ENCODE data around the gene NET1.
"Not testable (repeated sequence)": the region's sequence is repeated elsewhere in the genome, so short reads cannot be mapped to it uniquely, and the experiment has no call there.

Gene NET1

DNA sequence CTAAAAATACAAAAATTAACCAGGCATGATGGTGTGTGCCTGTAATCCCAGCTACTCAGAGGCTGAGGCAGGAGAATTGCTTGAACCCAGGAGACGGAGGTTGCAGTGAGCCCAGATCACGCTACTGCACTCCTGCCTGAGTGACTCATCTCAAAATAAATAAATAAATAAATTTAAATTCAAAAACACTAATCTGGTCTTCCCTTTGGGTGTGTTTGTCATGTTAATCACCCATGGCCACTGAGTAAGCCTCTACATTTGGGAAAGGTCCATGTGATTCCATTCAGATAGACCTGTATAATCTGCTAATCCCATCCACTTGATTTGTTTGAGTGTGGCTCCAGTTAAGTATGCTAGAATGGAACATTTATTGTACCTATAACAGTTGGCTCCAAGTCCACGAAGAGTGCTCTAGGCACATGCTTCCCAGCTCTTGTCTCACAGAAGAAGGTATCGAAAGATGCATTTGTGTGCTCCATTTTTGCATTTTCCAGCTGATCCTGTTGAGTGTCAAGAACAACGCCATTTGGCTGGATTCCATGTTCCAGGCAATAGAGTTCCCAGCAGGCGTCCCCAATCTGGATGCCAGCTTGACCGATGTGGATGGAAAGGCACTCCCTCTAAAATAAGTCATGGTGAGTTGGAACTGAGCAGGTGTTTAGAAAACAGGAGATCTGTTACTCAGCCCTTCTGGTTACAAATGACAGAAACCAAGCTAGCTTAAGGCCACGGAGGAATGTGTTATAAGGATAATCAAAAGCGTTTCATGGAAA, 11.7 kb upstream of the NET1 start:
- no peak for DNase-seq

DNA sequence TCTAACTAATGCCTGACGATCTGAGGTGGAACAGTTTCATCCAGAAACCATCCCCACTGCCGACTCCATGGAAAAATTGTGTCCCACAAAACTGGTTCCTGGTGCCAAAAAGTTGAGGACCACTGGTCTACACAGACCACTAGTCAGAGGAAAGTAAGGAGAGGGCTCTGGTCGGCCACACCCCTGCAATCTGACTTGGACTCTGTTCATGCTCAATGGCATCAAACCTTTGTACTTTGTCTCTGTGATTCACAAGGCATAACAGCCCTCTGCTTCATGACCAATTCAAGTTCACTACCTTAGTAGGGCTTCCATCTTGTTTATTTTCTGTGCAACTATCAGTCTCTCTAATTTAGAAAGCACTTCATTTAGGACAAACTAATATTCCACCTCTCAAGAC, 9.6 kb upstream of the NET1 start:
- no peak for DNase-seq

DNA sequence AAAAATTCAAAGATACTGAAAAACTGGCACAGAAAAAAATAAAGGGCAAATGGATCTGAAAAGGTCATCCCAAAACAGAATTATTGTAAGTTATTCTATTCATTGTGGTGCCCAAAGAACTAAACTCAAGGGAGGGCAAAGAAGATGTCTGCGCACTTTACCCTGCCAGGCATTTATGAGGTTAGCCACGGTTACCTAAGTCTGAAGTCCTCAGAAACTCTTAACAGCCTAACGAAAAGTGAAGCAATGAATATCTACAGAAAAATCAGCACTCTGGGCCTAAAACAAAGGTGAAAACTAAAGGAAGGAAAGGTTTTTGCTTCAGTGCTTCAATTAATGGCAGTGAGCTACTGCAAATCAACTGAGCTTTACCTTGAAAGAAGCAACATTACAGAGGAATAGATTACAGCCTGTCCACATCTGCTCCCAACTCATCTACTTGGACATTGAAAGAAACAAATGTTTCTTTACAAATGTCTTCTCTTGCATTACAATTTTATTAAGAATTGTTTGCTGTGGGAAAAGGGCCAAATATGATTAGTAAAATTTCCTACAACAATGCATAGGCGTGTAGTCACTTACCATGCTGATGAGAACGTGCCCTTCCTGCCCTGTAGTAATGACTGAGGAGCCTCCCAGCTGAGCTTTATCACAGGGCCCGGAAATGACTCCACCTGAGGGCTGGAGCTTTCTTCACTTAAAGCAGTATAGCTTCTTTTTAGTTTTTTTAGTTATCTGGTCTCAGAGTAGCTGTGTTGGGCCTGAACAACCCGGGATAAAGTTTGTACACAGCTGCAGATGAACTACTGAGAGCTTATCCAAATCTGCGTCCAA, 7.9 kb upstream of the NET1 start, which contains the start of gene TUBAL3:
Gene TUBAL3 (minus strand): TSS at position 621 of the 834 bp plus-strand sequence. CDS start 36 bp downstream, at position 585.
- no peak for DNase-seq

DNA sequence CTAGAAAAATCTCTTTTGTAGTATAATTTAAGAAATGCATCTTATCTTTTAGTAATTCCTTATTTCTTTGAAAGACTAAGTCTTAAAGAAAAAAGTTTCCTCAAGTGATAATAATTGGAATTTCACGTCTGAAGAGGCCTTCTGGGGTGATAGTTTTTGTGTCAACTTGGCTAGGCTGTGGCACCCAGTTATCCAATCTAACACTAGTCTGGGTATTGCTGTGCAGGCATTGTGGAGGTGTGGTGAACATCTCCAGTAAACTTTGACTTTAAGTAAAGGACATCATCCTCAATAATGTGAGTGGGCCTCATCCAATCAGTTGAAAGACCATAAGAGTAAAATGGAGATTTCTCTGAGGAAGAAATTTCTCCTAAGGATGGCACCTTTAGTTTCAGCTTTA, 5.4 kb upstream of the NET1 start:
- no peak for DNase-seq

DNA sequence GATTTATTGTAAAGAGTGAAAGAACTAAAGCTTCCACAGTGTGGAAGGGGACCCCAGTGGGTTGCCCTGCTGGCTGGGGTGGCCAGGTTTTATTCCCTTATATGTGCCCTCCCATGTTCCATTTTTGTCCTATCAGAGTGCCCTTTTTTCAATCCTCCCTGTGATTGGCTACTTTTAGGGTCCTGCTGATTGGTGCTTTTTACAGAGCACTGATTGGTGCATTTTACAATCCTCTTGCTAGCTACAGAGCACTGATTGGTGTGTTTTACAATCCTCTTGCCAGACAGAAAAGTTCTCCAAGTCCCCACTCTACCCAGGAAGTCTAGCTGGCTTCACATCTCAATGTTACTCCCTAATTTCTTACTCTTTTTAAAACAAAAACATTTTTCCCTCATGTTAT, 1.6 kb upstream of the NET1 start:
- DNase-seq, result not testable (repeated sequence)

DNA sequence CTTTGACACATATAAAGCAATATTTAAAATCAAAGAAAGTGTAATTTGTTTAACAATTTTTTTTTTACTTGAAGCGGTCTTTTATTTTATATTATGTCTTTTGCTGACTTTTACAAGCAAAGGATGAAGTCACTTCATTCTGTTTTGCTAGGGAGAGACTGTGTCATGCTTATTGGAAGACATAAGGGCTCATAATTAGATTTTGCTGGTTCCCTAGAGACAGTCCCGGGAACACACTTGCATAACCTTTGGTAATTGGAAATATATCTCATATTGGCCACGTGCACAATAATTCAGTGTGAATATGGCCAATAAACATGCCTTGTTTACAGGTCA, 448 bp upstream of the NET1 start:
- DNase-seq, result no peak

DNA sequence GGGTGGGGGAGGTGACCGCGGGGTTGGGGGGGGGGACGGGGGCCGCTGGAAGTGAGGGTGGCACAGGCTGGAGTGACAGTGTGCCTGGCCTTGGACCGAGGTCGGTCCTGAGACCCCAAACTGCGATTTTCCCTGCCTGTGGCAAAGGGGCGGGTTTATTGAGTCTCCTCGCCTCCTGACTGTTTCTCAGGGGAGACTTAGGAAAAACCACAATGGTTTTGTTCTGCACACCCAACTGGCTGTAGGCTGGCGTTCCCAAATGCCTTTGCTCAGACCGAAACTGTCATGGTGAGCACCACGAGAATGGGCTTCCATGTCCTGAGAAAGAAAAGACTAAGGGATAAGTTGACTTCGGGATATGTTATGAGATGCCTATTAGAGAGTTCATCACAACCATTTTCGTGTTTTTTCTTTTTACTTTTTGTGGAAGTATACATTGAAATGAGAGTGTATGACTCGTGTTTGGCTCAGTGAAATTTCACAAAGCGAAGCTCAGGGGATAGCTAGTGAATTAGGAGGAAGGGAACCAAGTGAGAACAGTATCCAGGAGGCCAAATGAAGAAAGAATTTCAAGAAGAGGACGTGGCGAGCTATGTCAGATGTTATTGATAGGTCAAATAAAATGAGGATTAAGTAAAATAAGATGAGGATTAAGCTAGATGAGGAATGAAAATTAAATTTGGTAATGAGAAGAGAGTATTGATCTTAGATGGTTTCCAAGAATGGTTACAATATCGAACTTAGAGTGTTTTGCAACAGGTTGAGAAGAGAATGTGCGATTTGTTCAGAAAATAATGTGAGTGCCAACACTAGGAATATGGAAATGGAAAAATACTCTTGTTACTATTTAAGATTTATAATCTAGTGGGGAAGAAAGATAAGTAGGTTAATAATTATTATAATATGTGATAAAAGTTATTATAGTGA, 918 bp downstream of the NET1 start:
- no peak for DNase-seq

DNA sequence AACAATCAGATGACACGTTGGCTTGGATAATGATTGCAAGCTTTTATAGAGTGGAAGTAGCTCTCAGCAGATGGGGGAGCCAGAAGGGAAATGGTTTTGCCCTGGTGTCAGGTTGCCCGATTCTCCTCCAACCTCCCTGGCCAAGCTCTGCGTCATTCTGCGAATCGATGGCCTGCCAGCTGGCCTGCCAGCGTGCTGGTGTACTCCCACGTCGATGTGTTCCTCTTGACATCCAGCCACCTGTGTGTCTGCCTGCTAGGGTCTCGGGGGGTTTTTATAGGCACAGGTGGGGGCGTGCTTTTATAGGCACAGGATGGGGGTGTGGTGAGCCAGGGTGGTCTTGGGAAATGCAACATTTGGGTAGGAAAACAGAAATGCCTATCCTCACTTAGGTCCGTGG, 4.6 kb downstream of the NET1 start:
- no peak for DNase-seq

DNA sequence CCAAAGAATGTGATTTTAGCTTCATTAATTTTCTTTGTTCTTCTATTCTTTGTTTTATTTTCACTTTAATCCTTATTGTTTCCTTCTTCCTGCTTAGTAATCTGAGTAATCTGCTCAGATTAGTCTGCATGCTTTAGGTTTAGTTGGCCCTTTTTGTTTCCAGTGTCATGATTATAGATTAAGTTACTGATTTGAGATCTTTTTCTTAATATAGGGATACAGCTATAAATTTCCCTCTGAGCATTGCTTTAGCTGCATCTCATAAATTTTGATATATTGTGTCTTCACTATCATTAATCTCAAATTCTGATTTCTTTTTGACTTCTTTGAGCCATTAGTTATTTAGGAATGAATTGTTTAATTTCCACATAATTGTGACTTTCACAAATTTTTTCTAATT, 6.2 kb downstream of the NET1 start:
- no peak for DNase-seq

DNA sequence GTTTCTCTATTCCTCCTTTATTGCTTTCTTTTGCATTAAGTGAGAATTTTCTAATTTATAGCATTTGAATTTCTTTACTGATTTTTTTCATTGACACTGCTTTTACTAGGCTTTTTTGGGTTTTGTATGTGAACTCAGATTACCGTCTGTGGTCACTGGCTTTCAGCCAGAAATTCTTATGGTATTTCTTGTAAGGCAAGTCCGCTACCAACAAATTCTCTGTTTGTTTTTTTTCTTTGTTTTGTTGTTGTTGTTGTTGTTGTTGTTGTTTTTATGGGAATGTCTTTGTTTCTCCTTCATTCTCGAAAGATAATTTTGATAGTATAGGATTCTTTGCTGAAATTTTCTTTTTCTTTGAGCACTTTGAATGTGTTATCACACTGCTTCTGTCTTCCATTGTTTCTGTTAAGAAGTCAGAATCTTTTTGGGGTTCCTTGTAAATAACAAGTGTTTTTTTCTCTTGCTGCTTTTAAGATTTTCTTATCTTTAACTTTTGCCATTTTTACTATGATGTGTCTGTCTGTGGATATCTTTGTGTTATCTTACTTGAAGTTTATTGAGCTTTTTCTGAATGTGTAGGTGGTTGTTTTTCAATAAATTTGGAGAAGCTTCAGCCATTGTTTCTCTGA, 7.2 kb downstream of the NET1 start:
- DNase-seq, result no peak

DNA sequence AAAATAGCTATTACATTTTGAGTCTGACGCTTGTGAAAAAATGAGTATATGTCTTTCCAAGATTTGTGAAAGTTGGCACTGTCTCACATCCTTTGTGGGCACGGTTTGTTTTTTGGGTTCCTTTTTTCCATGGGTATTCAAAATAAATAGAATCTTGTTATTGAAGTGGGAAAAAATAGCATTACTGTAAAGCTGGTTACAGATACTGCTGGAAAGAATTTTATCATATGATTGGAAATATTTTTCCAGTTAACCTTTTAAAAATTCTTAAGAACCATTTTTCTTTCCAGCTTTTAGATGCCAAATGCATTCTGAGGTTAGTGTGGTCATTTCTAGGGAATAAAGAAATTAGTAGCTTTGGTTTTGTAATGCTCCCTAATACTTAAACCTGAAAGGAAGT, 11.4 kb downstream of the NET1 start:
- DNase-seq, result no peak

DNA sequence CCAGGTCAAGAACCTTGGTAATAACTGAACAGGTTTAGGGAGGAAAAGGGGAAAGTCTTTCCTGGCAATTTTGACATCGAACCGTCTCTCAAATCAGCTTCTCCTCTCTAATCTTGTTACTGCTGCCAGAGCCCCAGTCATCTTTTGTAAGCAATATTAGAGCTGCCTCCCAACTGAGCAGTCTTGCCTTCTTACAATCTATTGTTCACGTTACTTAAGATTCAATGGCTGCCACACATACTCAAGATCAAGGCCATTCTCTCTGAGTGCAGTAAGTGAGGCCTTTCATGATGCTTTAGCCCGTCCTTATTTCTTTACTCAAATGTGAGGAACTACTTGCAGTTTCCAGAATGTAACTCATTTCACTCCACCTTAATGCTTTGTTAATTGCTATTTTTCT, 12.4 kb downstream of the NET1 start:
- DNase-seq, result no peak

DNA sequence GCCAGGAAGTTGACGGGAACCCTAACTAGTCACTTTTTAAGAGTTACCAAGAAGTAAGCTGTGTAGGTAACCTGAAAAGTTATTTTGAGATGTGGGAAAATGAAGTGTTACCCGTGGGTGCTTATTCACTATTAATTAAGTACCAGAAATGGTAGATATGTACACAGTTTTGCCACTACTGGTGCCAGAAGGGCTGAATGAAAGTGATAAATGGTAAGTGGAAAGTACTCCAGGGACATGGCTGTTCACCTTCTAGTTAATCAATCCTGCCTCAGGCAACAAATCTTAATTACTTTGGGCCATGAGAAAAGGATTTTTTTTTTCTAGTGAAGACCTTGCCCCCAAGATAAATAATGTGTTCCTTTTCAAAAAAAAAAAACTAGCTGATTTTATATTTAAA, 15.8 kb downstream of the NET1 start:
- no peak for DNase-seq

DNA sequence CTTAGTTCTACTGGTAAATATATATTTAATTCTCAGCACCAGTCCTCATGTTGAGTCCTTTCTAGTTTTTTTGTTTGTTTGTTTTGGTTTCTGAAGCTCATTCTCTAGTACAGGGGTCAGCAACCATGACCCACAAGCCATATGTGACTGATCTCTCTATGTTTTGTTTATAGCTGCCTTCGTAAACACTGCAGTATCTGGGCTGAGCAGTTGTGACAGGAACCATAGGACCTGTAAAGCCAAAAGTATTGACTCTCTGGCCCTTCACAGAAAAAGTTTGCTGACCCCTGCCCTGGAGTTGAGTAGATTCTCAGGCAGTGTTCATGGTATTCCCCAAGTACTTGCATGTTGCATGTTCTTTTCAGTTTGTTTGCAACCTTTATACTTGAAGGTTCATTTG, 20.8 kb downstream of the NET1 start:
- no peak for DNase-seq

DNA sequence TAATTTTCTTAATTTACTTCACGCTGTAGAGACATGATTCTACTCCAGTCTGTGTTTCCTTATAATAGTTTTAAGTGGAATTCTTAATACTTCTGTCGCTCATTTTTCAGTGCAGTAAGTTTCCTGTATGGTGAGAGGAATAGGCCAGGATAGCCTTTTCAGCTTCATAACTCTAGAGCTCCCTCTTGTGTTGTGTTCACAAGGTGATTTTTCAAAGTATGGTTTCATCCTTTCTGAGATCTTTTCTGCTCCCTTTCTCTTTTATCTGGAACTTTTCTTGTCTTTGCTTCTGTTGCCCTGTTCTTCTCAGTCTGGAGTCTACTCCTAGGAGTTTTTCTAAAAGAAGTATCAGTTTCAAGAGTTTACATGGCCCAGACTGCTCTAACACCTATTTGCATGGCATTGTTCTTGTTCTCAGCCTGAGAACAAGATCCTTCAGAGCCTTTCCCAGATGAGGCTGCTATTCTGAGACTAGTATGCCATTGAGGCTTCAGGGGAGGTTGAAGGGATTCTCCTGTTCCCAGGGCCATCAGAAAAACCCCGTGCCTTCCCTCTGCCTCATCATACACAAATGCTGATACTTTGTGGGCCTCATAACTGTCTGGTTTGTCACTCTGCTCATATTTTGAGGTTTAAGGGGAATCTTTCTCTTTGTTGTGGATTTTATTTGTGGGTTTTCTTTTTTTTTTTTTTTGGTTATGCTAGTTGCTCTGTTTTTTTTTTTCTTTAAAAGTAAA, 21.8 kb downstream of the NET1 start:
- no peak for DNase-seq

DNA sequence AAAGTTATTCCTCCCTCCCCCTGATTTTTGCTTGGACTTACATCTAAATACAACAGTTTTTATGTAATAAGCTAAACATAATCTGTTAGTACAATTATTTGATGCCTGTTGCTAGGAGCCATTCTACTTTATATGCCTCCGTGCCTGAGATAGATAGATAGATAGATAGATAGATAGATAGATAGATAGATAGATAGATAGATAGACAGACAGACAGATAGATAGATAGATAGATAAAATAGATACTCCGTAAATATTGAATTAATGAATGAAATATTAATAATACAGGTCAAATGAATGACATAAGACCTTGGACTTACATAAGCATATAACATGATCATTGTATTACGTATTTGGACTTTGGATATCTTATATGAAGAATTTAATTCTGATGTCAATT, 23.0 kb downstream of the NET1 start:
- DNase-seq, result no peak

DNA sequence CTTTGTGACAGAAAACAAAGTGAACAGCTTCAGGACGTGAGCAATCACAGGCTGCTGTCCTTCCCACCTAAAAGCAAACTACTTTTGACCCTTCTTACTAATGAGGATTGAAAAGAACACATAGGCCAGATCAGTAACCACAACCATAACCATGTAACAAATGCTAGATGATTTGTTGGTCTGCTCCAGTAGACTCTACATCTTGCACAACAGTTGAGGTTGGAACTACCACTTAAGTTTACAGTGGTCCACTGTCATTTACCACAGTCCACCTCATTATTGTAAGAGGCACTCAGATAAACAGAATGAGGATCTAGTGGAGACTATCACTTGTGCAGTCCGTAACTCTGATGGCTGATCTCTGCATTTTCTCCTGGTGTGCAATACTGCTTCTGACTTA, 27.8 kb downstream of the NET1 start:
- DNase-seq, result no peak

DNA sequence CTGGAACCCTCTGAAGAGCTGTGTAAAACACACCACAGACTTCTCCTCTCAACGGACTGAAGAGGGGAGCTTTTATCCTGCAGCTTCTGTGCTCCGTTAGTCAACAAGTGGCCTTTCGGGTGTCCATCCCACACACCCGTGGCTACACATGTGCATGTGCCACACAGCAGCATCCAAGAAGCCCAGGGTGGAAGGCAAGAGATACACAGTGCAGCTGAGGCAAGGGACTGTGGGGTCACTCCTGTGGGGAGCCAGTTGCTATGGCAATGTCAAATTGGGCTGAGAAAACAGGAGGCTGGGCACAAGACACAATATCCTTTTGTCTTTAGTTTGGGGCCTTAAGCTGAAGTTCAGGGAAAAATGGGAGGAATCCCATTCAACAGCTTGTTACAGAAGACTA, 28.7 kb downstream of the NET1 start:
- no peak for DNase-seq

DNA sequence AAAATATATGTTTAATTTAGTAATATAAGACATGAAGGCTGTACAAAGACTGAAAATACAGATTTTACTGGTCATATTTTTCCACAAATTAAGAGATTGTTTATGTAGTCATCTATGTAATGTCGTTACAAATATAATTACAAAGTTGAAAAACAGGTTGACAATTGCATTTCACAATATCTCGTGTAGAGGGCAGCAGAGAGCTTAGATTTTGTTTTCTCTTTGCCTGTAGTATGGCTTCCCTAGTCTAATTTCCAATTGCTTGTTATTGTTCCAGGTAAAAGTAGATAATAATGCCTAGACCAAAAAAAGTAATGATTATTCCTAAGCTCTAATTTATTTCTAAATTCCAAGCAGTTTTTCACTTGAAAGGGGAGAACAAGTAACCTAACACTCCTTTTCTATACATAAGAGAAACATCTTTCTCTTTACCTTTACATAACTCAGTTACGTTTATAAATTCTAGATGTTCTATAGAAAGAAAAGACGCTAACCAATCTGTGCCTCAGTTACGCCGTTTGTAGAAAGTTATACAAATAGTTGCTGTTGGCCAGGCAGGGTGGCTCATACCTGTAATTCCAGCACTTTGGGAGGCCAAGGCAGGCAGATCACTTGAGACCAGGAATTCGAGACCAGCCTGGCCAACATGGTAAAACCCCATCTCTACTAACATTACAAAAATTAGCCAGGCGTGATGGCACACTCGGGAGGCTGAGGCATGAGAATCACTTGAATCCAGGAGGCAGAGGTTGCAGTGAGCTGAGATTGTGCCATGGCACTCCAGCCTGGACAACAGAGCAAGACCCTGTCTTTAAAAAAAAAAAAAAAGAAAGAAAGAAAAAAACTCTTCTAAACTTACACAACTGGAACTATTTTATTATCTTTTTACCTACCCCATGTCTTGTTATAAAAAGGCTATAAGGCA, 30.0 kb downstream of the NET1 start:
- no peak for DNase-seq

DNA sequence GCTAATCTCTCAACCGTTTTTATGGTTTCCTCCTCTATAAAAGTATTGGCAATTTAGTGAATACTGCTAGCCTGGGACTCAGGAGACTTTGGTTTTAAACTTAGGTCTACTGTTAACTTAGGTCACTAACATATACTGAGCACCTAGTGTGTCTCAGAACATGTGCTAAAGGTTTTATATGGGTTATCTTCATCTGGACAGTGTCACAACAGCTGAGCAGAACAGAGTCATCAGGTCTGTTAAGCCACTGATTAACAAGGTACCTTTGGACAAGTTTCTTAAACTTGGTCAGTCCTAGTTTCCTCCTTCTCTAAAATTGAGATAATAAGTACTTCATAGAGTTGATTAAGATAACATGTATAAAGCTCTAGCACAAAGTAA, 30.6 kb downstream of the NET1 start:
- DNase-seq, result no peak

DNA sequence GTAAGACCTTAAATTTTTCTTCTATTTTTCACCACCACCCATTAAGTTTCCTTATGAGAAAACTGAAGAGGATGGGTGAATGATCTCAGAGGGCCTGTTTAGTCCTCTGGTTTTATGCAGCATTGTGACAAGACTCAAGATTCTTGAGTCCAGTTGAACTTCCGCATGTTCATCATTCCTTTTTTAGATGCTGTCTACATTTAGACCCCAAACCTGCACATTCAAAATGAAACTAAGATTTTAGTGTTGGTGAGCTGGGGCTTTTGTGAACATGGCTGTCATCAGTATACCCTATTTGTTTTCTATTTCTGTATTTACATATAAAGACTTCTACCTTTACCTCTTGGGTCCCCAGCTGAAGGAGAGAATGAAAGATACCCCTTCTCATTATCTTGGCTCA, 31.1 kb downstream of the NET1 start:
- DNase-seq, result no peak

Measured in T1000 (cell line).